ENCODE measurements around the gene TCF21. TPM values are rescaled to one million over a fixed set of nuclear protein-coding genes. Genes with fewer than 3 reads are reported as not detected.

The TCF21 gene
- total RNA-seq, result 56.2 TPM
- long read RNA-seq, full-length matches to known transcripts, result 80 of 89 reads
- long read RNA-seq, partial matches to known transcripts, result 1 of 89 reads
- long read RNA-seq, other reads (novel, unspliced or antisense), result 8 of 89 reads

DNA sequence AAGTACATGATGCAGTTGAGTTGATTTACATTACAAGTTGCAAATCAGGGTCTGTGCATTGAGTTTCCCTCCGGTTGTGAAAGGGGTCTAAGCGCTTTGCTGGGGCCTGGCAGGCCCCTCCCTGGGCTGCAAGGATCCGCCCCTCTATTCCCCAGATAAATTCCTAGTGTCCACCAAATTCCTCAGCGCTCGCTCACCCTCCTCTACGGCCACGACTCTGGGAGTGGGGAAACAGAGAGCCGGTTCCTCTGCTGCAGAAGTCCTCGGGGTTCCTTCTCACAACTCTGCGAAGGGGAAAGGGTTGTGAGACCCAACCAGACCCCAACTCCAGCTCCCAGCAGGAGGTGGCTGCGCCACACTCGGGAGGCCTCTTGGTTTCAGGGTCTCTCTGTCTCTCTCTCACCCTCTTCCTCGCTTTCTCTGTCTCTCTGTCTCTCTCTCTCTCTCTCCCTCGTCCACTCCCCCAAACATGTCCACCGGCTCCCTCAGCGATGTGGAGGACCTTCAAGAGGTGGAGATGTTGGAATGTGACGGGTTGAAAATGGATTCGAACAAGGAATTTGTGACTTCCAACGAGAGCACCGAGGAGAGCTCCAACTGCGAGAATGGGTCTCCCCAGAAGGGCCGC lies at the start of gene TCF21:
Gene TCF21, plus strand, starts transcription at position 185 of the 628 bp plus-strand sequence. Its CDS starts 285 bp downstream, at position 470.
- Histone ChIP-seq H3K4me3 (peak within 1 kb of the TSS; percentile 56), H3K36me3 (no peaks in the 10 kb centered on the region), H3K4me1 (peaks cover 6% of the 10 kb centered on the region), H3K27me3 (peaks cover 55% of the 10 kb centered on the region), H3K9me3 (no peaks in the 10 kb centered on the region), H3K27ac (peak within 1 kb of the TSS; percentile 85)
- no peak for DNase-seq
- TF ChIP-seq, protein P1, sequence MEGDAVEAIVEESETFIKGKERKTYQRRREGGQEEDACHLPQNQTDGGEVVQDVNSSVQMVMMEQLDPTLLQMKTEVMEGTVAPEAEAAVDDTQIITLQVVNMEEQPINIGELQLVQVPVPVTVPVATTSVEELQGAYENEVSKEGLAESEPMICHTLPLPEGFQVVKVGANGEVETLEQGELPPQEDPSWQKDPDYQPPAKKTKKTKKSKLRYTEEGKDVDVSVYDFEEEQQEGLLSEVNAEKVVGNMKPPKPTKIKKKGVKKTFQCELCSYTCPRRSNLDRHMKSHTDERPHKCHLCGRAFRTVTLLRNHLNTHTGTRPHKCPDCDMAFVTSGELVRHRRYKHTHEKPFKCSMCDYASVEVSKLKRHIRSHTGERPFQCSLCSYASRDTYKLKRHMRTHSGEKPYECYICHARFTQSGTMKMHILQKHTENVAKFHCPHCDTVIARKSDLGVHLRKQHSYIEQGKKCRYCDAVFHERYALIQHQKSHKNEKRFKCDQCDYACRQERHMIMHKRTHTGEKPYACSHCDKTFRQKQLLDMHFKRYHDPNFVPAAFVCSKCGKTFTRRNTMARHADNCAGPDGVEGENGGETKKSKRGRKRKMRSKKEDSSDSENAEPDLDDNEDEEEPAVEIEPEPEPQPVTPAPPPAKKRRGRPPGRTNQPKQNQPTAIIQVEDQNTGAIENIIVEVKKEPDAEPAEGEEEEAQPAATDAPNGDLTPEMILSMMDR (IDR thresholded peaks at IDR 0.05), result no peak
- intact Hi-C loops (cut with DNase I), result no loop called here
- peak; percentile 70 for ATAC-seq

DNA sequence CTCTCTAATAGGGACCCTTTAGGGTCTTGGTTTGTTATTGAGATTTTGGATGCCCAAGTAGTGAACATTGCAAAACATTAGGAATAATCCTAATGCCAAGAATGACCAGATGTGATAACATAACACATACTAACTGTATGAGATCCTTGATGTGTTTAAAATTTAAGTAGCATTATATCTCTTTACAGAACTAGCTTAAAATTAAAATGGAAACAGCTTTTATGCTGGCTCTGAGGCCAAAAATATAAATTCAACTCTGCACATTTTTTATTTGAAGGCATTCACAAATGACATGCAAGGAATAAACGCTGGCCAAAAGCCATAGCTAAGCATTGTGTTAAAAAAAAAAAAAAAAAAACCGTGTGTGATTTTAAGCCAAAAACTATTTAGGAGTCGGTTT lies 47.7 kb upstream of the TCF21 start:
- no peaks in the 10 kb centered on the region for H3K27me3 ChIP-seq
- no peaks in the 10 kb centered on the region for H3K36me3 ChIP-seq
- no peaks in the 10 kb centered on the region for H3K9me3 ChIP-seq
- H3K27ac ChIP-seq, result no peak overlapping the region
- TF ChIP-seq, protein P1 (IDR thresholded peaks at IDR 0.05), result no peak
- no peaks in the 10 kb centered on the region for H3K4me1 ChIP-seq
- DNase-seq (no peak), ATAC-seq (no peak)
- intact Hi-C loops (cut with DNase I), result no loop called here
- no peak overlapping the region for H3K4me3 ChIP-seq

DNA sequence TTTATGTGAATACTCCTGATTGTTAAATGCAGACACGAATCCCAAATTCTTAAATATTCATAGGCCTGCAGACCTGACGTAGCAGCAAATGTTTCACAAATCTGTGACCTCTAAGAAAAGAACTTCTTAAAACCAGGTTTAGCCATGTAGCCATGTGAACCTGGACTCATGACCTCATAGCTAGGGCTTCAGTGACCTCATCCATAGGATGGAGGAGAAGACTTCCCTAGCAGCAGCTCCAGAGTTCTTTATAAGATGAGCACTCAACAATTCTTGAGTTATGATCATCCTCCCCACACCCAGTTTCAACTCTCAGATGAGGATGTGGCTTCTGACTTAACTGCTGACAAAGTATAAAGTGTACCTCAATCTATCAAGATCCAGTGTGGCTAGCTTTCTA lies 45.8 kb upstream of the TCF21 start:
- TF ChIP-seq, protein P1 (IDR thresholded peaks at IDR 0.05), result no peak
- no peak for DNase-seq
- H3K9me3 ChIP-seq, result no peaks in the 10 kb centered on the region
- no peak overlapping the region for H3K4me3 ChIP-seq
- no peaks in the 10 kb centered on the region for H3K4me1 ChIP-seq
- H3K36me3 ChIP-seq, result no peaks in the 10 kb centered on the region
- intact Hi-C loops (cut with DNase I), result no loop called here
- no peak for ATAC-seq
- H3K27ac ChIP-seq, result no peak overlapping the region
- no peaks in the 10 kb centered on the region for H3K27me3 ChIP-seq

DNA sequence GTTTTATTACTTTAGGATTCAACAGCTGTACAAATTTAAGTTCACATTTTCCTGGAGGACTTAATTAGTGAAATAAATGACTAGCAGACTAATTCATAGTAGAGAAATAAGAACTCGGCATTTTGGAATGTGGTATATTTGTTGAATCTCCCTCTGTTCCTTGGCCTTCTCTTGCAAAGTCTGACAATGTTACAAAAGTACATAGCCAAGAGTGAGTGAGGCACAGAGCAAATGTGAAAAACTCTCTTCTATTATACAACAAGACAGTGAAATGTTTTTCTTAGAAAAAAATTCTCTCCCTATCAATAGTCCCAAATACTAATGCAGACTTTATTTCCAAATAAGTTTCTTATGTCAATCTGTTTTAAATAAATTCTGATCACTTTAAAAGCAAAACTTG lies 44.2 kb upstream of the TCF21 start:
- TF ChIP-seq, protein P1 (IDR thresholded peaks at IDR 0.05), result no peak
- intact Hi-C loops (cut with DNase I), result no loop called here
- H3K9me3 ChIP-seq, result no peaks in the 10 kb centered on the region
- no peaks in the 10 kb centered on the region for H3K36me3 ChIP-seq
- no peaks in the 10 kb centered on the region for H3K4me1 ChIP-seq
- DNase-seq (no peak), ATAC-seq (no peak)
- H3K27ac ChIP-seq, result no peak overlapping the region
- H3K4me3 ChIP-seq, result no peak overlapping the region
- no peaks in the 10 kb centered on the region for H3K27me3 ChIP-seq

DNA sequence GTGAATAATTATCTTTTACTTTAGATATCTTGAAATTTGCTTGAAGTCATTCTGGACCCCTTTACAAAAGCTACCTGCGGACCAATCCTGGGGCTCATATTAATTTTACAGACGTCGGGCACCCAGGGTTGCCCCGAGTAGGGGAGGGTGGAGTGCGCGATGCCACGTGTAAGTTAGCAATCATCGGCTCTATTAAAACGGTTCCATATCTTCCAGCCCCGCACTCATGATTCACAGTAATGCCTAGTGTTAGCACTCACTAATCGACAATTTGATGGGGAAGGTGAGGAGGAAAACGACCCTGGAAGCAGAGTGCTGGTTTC lies 34.9 kb upstream of the TCF21 start:
- intact Hi-C loops (cut with DNase I), result no loop called here
- DNase-seq (no peak), ATAC-seq (no peak)
- Histone ChIP-seq H3K27ac (no peak overlapping the region), H3K9me3 (no peaks in the 10 kb centered on the region), H3K4me1 (no peaks in the 10 kb centered on the region), H3K4me3 (no peak overlapping the region), H3K27me3 (peaks cover 19% of the 10 kb centered on the region), H3K36me3 (no peaks in the 10 kb centered on the region)
- TF ChIP-seq, protein P1 (IDR thresholded peaks at IDR 0.05), result no peak

All from upper lobe of right lung (tissue), 1 donor.